AG04449 (cell line): ENCODE data around the gene CPXM2.
A peak's percentile ranks its signal among the peaks of the same experiment; 100 is the strongest.

Source experiments
- CTCF ChIA-PET: fragments of 350-600 bp; formaldehyde crosslinking; extraction: SDS; loops from one replicate; lab custom pipeline; 2021; ENCODE audit warnings: antibody characterized with exemption; lab: Yijun Ruan, JAX
- POLR2A ChIA-PET: fragments of 400-600, 350-600 bp; formaldehyde crosslinking; extraction: SDS; loops from one replicate; lab custom pipeline; 2020; ENCODE audit warnings: antibody characterized with exemption, inconsistent platforms; lab: Yijun Ruan, JAX
- DNase-seq: peaks from one replicate; pipeline ENCODE4 v3.0.0-alpha.2; 2010; ENCODE audit warnings: low read depth, low spot score
- H3K4me3 ChIP-seq: 2 replicates; pipeline ENCODE4 v1.5.1; 2011; ENCODE audit warnings: low read depth, mild to moderate bottlenecking, control low read depth, low read length
- CTCF ChIP-seq: IDR thresholded peaks from one replicate; pipeline ENCODE4 v1.5.1; 2011; ENCODE audit warnings: mild to moderate bottlenecking, moderate library complexity, low read length, control low read depth, inconsistent platforms; ENCODE audit not compliant: insufficient read depth; ENCODE audit errors: missing control alignments

The CPXM2 gene

GRCh38 chr10:123891144-123892071 lies at the start of gene CPXM2:
Gene CPXM2 (minus strand): TSS chr10:123891807. CDS start chr10:123891659, 148 bp downstream.
- TF ChIP-seq CTCF: no peak
- no peak for DNase-seq
- H3K4me3 ChIP-seq: peak within 1 kb of the TSS; percentile 52
- POLR2A ChIA-PET: interaction anchor here (0.6 kb wide), 1 partner anchor 41 kb away, joined by 3 read pairs; no protein-coding TSS in a partner anchor
- CTCF ChIA-PET: interaction anchor here (1.3 to 1.6 kb wide), 2 partner anchors 41 to 309 kb away, joined by 3 to 4 read pairs; no protein-coding TSS in a partner anchor

GRCh38 chr10:123939591-123939990 lies 48.0 kb upstream of the CPXM2 start:
- ChIA-PET CTCF (no interaction called here), POLR2A (no interaction called here)
- H3K4me3 ChIP-seq: no peak overlapping the region
- no peak for TF ChIP-seq CTCF
- no peak for DNase-seq

DNA sequence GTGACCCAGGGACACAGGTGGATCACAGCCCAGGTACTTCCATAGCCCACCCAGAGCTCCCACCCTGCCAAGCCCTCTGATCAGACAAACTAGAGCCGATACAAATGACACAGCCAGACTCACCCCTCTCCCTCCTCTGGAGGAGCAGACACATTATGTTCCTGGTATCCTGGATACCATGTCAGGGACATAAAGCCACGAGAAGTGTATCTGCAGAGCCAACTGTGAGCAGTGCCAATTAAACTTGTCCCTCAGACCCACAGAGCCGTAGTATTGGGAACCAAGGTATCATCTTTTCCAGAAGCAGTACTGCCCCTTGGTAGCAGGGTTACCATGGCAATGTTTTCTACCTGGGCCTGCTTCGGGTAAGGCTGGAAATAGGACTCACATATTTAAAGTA lies 47.3 kb upstream of the CPXM2 start:
- CTCF ChIA-PET: no interaction called here

DNA sequence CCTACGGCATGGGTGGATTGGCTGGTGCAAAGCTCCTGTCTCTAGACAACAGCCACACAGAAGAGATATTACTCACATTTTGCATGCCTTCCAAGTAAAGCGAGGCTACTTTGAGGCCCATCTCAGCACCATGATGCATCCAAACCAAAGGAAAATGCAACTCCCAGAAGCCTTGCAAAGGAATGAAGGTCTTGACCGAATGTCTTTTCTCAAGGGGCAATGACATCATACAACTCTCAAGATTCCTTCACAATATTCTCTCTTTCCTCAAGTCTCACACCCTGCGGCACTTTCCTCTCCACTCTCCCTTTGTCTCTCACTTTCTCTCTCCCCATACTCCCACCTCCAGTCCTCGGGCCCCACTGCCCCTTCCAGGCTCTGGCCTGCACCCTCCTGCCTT lies 44.8 kb upstream of the CPXM2 start:
- ChIA-PET POLR2A (no interaction called here), CTCF (interaction anchor here (1.6 kb wide), 1 partner anchor 453 kb away, joined by 4 read pairs; no protein-coding TSS in a partner anchor)
- no peak for TF ChIP-seq CTCF
- no peak for DNase-seq
- H3K4me3 ChIP-seq: no peak overlapping the region

More for the DNA sequence above, 47.3 kb upstream of the CPXM2 start:
- POLR2A ChIA-PET: no interaction called here
- DNase-seq: no peak
- H3K4me3 ChIP-seq: no peak overlapping the region
- no peak for TF ChIP-seq CTCF

DNA sequence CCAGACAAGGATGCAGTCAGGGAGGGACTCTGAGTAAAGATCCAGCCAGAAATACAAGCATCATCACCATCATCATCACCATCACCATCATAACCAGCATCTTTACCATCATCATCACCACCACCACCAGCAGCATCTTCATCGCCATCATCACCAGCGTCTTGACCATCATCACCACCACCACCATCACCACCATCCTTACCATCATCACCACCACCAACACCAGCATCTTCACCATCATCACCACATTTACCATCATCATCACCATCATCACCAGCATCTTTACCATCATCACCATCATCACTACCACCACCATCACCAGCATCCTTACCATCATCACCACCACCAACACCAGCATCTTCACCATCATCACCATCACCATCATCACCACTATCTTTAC lies 44.1 kb upstream of the CPXM2 start:
- ChIA-PET POLR2A (no interaction called here), CTCF (interaction anchor here (1.3 to 1.6 kb wide), 2 partner anchors 32 to 453 kb away, joined by 3 to 4 read pairs; no protein-coding TSS in a partner anchor)
- no peak for TF ChIP-seq CTCF
- DNase-seq: no peak
- H3K4me3 ChIP-seq: no peak overlapping the region

DNA sequence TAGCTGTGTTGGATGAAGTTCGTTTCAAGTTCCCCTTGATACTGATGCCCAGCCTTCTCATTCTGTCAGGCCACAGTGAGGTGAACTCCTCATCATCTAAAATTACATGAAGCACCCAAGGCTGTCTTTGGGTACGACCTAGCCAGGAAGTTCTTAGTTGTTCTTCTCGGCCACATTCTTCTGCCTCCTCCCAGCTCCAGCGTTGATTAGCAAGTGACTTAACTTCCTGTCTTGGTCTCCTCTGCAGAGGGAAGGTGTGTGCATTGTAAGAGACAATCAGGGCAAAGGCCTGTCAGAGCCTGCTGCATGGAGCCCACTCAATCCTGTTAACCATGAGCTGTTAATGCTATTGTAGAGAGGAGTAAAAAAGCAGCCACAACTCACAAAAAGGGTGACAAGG lies 43.2 kb upstream of the CPXM2 start:
- DNase-seq: no peak
- no peak for TF ChIP-seq CTCF
- no peak overlapping the region for H3K4me3 ChIP-seq
- ChIA-PET POLR2A (no interaction called here), CTCF (interaction anchor here (1.1 to 1.3 kb wide), 2 partner anchors 9 to 32 kb away, joined by 3 read pairs; no protein-coding TSS in a partner anchor)
